T-helper 2 cell treated with Interferon-gamma antibody and Interleukin-4, amounts not matched to agents 100 ng/mL and 5 ng/mL, for 36 hours (primary cell): ENCODE measurements around the gene PLS1. TPM values are rescaled to one million over a fixed set of nuclear protein-coding genes. Genes with fewer than 3 reads are reported as not detected.
"Not testable (repeated sequence)": the region's sequence is repeated elsewhere in the genome, so short reads cannot be mapped to it uniquely, and the experiment has no call there.

ENCODE experiments used
- intact Hi-C: fragments of 100-400 bp; cut with micrococcal nuclease; formaldehyde crosslinking; loops from one replicate; pipeline ENCODE4 v1.15.1; 2023
- total RNA-seq: library from RNA; stranded (reverse); gene quantifications from 2 replicates; pipeline ENCODE4 v1.2.3, GENCODE V29; 2022

The PLS1 gene
- 5.5 and 6.1 TPM in 2 replicates for total RNA-seq

GRCh38 chr3:142595951-142596725 is at the start of gene PLS1:
Gene PLS1 (plus strand): TSS chr3:142596393. CDS start chr3:142664238, 67,845 bp downstream.
- intact Hi-C loops = loop anchor here (1.0 to 5.0 kb wide), 6 partner anchors 9 to 719 kb away; partner anchors contain the start of genes ATP1B3, ATR, TRPC1 and U2SURP

GRCh38 chr3:142549986-142550385 is 46.2 kb upstream of the PLS1 start:
- intact Hi-C loops = no loop called here

- intact Hi-C loops = not testable (repeated sequence)
Measured at GRCh38 chr3:142552579-142552978, 43.6 kb upstream of the PLS1 start.

GRCh38 chr3:142553741-142554140 is 42.5 kb upstream of the PLS1 start:
- intact Hi-C loops = no loop called here

GRCh38 chr3:142560118-142560517 is 36.1 kb upstream of the PLS1 start:
- intact Hi-C loops = no loop called here

- intact Hi-C loops = no loop called here
Measured at GRCh38 chr3:142563496-142563997, 32.6 kb upstream of the PLS1 start.

GRCh38 chr3:142566096-142566495 is 30.1 kb upstream of the PLS1 start:
- intact Hi-C loops = no loop called here

- intact Hi-C loops = no loop called here
Measured at GRCh38 chr3:142568393-142569017, 27.7 kb upstream of the PLS1 start.

- intact Hi-C loops = not testable (repeated sequence)
Measured at GRCh38 chr3:142569422-142569821, 26.8 kb upstream of the PLS1 start.

- intact Hi-C loops = loop anchor here (10.0 kb wide), 1 partner anchor 839 kb away; the partner anchor contains the start of gene RNF7
Measured at GRCh38 chr3:142574223-142574622, 22.0 kb upstream of the PLS1 start.

GRCh38 chr3:142574665-142575064 is 21.5 kb upstream of the PLS1 start:
- intact Hi-C loops = loop anchor here (5.0 to 10.0 kb wide), 2 partner anchors 840 to 1342 kb away; partner anchors contain the start of genes PXYLP1 and RNF7

GRCh38 chr3:142576792-142577191 is 19.4 kb upstream of the PLS1 start:
- intact Hi-C loops = loop anchor here (5.0 to 10.0 kb wide), 2 partner anchors 842 to 1344 kb away; partner anchors contain the start of genes PXYLP1 and RNF7

- intact Hi-C loops = loop anchor here (1.0 to 10.0 kb wide), 9 partner anchors 18 to 1346 kb away; partner anchors contain the start of genes PLS1, PXYLP1, RNF7 and TRPC1
Measured at GRCh38 chr3:142577696-142578328, 18.4 kb upstream of the PLS1 start.

GRCh38 chr3:142578329-142579223 is 17.6 kb upstream of the PLS1 start, which contains the start of gene ATR:
Gene ATR (minus strand): TSS chr3:142578733. CDS start chr3:142578704, 29 bp downstream.
- intact Hi-C loops = loop anchor here (1.0 to 10.0 kb wide), 9 partner anchors 18 to 1346 kb away; partner anchors contain the start of genes PLS1, PXYLP1, RNF7 and TRPC1

- intact Hi-C loops = no loop called here
Measured at GRCh38 chr3:142580061-142580423, 16.2 kb upstream of the PLS1 start.

- intact Hi-C loops = not testable (repeated sequence)
Measured at GRCh38 chr3:142581070-142581469, 15.1 kb upstream of the PLS1 start.

GRCh38 chr3:142586803-142587406 is 9.3 kb upstream of the PLS1 start:
- intact Hi-C loops = loop anchor here (1.0 to 5.0 kb wide), 3 partner anchors 9 to 405 kb away; partner anchors contain the start of gene PLS1

GRCh38 chr3:142588703-142589102 is 7.5 kb upstream of the PLS1 start:
- intact Hi-C loops = loop anchor here (5.0 kb wide), 2 partner anchors 239 to 404 kb away; no protein-coding TSS in a partner anchor

GRCh38 chr3:142592268-142592667 is 3.9 kb upstream of the PLS1 start:
- intact Hi-C loops = not testable (repeated sequence)

- intact Hi-C loops = loop anchor here (5.0 kb wide), 4 partner anchors 127 to 718 kb away; partner anchors contain the start of genes ATP1B3, TRPC1, U2SURP and XRN1
Measured at GRCh38 chr3:142595141-142595540, 1.1 kb upstream of the PLS1 start.
